ENCODE measurements around the gene AGRN.
"Not testable (repeated sequence)": the region's sequence is repeated elsewhere in the genome, so short reads cannot be mapped to it uniquely, and the experiment has no call there.

The AGRN gene

DNA sequence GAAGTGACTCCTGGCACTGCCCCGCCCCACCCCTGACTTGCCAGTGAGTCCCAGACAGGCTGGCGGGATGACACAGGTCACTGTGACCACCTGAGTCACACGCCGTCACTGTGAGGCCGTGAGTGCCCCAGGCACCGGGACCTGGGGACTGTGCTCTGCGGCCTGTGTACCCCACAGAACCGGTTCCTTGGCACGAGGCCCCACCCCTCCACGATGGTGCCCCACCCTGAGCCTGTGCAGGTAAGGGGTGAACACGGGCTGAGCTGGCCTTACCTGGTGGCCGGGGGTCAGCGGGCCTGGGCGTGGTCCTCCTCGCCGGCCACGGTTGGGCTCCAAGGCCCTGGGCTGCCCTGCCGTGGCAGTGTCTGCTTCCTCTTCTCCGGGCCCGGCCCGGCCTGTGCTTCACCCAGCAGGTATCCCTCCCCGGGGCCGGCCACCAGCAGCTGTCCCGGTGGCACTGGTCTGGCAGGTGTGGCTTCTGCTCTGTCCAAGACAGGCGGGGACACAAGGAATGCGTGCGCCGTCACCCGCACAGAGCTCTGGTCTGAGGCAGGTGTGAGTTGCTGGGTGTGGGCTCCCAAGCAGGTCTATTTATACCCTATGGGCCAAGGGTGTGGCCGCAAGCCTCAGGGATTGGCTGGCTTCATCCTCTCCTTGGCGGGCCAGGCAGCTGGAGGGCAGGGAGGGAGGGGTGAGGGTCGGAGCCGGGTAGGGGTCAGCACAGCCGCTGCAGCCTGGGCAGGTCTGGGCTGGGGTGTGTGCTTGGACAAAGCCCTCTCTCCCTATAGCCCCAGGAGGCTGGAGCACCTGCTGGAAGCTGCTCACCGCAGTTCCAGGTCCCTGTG is 54.0 kb downstream of the AGRN start, which contains the start of gene RNF223:
Gene RNF223, minus strand, starts transcription at position 564 of the 845 bp plus-strand sequence. CDS start 1,740 bp downstream, outside the sequence.
- no peak for FAIRE-seq
- DNase-seq (ENCODE audit: insufficient read length, low spot score) = no peak

DNA sequence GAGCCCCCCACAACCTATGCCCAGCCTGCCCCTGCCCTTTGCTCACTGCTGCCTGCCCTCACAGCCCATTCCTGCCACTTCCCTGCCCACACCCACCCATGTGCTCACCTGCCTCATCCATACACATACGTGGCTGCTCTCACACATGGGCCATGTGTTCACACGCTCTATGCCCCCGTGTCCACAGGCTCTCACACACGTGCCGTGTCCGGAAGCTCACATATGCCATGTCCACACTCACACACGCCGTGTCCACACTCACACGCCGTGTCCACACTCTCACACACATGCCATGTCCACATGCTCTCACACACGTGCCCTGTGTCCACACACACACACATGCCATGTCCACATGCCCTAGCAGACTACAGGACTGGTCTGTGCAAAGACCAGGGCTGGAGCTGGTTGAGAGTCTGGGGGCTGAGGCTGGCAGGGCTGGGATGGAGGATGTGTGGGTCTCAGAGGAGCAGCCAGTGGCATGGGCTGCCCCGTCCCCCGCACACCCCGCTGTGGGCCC is 54.8 kb downstream of the AGRN start:
- DNase-seq (ENCODE audit: insufficient read length, low spot score) (no peak), FAIRE-seq (no peak)

DNA sequence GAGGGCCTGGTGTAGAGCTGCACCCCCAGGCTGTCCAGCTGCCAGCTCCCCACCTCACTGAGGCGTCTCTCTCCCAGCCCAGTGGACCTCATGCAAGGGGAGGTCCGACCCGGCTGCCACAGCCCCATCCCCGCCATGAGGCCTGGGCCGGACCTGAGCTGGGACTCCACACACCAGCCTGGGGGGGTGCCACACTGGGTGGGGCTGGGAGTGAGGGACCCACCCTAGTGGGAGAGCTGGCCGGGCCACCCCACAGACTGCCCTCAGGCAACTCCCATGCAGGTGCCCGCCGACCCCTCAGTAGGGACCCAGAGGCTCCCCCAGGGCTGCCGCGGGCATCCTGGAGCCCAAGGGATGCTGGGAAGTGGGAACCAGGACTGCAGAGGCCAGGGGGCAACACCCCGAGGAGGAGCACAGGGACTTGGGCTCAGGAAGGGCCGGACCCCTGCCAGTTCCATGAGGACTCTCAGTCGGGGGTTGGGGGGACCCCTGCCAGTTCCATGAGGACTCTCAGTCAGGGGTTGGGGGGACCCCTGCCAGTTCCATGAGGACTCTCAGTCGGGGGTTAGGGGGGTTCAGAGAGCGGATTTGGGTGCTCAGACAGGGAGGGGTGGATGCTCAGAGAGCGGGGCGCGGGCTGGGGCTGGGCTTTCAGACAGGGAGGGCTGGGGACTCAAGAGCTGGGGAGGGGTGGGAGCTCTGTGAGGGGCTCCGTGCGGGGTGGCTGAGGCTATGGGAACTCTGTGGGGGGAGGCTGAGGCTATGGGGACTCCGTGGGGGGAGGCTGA is 55.4 kb downstream of the AGRN start:
- no peak for FAIRE-seq
- no peak for DNase-seq (ENCODE audit: insufficient read length, low spot score)

DNA sequence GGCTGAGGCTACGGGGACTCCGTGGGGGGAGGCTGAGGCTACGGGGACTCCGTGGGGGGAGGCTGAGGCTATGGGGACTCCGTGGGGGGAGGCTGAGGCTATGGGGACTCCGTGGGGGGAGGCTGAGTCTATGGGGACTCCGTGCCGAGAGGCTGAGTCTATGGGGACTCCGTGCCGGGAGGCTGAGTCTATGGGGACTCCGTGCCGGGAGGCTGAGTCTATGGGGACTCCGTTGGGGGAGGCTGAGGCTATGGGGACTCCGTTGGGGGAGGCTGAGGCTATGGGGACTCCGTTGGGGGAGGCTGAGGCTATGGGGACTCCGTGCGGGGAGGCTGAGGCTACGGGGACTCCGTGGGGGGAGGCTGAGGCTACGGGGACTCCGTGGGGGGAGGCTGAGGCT is 57.5 kb downstream of the AGRN start:
- DNase-seq (ENCODE audit: insufficient read length, low spot score); FAIRE-seq: not testable (repeated sequence)

DNA sequence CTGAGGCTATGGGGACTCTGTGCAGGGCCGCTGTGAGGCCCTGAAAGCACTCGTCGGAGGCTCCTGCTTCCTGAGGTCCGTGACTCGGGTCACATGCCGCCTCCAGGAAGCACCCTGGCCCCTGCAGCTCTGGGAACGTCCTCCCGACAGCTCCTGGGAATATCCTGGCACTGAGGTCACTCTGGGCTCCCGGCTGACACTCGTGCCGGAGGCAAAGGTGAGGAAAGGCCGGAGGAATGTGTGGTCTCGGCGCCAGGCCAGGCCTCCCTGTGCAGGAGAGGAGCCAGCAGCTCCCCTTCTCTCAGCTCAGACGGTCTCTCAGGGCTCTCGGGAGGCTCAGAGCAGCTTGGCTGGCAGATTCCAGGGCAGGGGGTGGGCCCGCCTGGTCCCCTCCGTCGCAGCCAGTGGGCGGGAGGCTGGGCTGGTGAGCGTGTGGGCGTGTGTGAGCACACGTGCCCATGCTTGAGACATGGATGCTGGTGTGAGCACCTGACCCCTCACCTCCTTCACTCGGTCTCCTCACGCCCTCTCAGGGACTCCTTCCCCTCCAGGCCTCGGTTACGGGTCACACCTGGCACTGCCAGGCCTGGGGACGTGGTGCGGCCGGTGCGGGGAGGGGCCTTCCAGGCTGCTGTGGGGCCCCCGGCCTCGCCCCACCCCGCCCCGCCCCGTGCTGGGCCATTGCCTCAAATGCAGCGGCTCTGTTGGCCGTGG is 59.6 kb downstream of the AGRN start:
- FAIRE-seq = peak; percentile 28
- DNase-seq (ENCODE audit: insufficient read length, low spot score) = peak; percentile 77

DNA sequence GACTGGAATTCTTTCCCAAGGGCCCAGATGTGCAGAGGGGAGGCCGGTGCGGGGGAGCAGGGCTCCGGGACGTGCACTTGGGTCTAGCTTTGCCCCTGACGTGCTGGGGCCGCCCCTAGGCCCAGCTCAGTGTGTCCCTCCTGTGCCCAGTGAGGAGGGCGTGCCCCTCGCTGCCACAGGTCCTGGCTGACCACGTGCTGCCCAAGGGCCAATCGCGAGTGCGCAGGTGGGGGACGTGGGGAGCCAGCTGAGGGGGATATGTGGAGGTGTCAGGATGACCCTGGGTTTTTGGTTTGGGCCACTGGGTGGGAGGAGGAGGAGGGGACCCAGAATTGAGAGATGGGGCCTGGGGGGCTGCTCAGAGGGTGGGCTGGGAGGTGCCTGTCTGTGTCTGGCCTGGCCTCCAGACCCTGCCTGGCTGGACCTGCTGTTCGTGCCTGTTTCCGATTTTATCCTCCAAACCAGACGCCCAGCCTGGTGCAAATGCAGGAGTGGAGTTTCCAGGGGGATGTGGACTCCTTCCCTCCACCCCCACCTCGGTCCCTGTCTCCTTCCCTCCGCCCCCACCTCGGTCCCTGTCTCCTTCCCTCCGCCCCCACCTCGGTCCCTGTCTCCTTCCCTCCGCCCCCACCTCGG is 60.3 kb downstream of the AGRN start:
- FAIRE-seq (peak; percentile 51), DNase-seq (ENCODE audit: insufficient read length, low spot score) (no peak)

DNA sequence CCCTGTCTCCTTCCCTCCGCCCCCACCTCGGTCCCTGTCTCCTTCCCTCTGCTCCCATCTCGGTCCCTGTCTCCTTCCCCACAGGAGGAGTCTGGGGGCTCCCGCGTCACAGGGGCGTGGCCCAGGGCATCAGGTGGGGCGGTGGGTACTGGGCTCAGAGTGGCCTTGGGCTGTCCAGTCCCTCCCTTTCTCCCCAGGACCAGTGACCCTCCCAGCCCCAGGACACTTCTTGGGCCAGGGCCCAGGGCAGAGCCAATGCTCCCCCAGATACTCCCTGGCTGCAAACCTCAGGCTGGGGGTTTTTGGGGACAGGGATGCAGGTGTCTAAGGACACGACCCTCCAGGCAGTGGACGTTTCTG is 61.0 kb downstream of the AGRN start:
- FAIRE-seq (no peak), DNase-seq (ENCODE audit: insufficient read length, low spot score) (no peak)

DNA sequence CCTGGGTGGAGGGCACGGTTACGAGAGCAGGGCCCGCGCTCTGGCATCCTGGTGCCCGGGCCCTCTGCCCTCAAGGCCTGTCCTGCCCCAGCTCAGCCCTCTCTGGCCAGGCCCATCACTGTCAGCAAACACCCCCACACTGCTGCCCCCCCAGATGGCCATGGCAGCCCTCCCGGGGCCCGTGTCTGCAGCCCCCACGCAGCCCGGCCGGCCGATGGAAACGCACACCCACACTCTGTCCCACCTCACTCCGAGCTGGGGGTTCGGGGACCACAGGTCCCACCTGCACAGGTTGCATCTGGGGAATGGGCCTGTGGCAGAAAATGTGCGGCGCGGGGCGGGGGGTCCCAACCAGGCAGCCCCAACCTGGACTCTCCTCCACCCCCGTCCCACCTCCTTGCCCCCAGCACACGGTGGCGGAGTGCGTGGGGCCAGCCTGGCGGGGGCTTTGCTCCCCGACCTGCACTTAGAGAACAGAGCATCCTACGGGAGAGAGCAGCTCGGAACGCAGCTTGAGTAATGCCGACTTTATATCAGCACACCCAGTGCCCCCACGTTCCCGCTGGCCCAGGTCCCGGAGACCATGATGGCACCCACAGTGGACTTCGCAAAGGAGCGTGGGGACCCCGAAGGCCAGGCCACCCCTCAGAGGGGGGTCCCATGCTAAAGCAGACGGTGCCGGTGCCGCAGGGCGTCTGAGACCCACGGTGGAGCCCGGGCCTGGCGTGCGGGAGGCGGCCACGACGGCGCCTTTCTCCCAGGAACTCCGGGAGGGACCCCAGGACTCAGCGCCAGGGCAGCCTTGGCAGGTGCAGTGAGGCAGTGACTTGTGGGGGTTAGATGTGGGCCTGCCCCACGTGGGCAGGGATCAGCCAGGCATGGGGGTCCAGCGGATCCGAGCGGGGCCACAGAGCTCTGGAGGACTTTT is 61.7 kb downstream of the AGRN start:
- DNase-seq (ENCODE audit: insufficient read length, low spot score) (no peak), FAIRE-seq (no peak)

DNA sequence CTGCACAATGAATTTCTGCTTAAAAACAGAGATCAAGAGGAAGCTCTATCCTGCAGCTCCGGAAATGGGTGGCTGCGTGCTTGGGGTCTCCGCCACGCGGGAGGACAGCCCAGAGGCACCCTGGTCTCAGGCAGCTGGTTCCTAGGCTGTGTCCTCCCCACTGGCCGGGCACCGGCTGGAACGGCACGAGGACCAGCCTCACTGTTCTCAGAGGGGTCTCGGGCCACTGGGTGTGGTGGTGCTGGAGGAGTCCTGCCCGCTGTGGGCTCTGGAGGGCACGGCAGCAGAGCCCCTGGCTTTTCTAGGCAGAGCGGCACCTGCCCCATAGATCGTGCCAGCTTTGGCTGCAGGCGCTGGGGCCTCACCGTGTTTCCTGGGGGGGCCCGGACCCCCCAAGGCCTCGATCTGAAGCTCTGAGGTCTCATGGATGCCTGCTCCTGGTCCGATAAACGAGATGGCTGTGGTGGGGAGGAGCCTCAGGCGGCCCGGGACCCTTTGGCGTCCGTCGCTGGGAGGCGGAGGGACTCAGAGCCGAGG is 62.4 kb downstream of the AGRN start:
- no peak for DNase-seq (ENCODE audit: insufficient read length, low spot score)
- FAIRE-seq = no peak

DNA sequence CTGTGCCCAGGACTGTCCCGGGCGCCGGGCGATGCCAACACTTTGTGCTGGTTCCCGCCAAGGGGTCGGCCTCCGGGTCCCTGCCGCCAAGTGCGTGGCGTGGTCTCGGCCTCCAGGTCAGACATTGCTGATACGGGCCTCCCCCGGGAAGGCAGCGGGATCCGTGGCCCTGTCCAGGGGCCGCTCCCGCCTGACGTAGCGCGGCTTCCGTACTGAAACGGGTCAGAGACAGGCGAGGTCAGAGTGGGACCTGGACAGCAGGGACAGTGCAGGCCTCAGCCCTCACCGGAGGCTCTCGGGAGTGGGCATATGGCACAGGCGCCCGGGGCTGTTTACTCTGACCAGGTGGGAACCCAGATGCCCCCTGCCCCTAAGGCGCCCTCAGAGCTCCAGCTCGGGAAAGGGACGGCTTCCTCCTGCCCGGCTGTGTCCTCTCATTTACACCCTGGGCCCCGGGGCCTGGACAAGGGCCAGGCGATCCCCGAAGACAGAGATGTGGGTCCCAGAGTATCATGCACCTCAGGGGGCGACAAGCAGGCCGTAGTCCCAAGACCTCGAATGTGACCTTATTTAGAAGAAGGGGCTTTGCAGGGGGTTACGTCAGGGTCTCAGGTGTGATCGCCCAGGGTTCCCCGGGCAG is 63.0 kb downstream of the AGRN start:
- no peak for FAIRE-seq
- DNase-seq (ENCODE audit: insufficient read length, low spot score) = no peak

DNA sequence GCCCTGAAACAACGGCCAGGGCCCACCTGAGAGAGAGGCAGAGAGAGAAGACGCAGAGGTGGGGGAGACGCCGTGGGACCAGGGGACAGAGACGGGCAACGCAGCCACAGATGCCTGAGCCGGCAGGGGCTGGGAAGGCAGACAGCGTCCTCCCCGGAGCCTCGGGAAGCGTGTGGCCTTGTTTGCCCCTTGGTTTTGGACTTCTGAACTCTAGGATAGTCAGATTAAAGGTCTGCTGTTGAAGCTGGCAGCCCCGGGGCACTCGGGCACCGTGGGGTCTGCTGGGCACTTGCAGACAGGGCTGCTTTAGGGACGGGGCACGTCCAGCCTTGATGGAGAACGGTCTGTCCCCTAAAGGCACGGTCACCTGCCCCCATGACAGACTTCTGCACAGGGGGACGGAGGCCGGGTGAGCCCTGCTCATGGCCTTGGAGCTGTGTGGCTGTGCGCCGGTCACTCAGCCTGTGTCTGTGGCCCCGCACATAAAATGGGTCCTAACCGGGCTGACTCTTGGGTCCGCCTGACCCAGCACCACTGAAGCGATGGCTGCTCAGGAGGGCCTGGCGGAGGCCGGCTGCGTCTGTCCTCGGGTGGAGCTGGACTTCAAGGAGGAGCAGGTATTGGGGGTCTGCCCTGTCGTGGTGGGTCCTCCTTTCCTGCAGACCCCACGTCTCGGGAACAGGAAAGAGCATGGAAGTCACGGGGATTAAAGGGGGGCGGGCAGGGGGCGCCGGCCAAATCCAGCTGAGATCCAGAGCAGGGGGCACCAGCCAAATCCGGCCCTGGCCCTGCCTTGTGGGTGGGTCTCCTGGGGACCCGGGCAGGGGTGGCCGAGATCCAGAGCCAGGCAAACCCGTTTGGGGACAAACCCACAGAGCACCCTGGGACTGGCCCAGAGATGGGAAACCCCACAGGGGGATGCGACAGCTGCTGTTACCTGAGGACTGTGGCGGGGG is 63.8 kb downstream of the AGRN start:
- DNase-seq (ENCODE audit: insufficient read length, low spot score) (no peak), FAIRE-seq (no peak)

DNA sequence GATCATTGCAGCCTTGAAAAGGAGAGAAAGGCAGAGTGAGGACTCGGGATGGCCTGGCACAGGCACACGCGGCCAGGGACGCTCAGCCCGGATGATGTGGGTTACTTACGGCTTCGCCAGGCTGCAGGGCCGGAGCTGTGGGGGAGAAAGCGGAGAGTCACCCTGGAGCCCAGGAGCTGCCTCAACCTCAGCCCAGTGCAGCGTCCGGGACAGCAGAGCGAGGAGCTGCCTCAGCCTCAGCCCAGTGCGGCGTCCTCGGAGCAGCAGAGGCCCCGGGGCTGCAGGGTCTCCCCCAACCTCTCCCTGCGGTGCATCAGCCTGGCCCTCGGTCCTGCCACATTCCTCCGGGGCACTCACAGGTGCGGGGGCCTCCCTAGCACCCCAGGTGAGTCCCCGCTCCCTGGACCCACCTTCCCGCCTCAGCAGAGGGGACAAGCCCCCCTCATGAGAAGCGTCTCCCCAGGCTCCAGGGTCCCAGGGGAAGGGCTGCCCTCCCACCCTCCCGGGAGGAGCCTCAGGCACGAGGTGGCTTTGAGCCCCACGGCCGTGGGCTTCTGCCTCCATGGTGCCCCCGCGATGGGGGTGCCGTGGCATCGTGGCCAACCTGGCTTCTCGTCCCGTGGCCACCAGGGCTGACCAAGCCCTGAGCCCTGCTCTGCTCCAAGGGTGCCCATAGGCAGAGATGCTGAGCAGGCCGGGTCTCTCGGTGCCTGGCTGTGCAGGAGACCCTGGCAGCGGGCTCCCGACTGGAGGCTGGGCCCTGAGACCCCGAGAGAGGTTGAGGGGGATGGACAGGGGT is 64.7 kb downstream of the AGRN start:
- no peak for DNase-seq (ENCODE audit: insufficient read length, low spot score)

DNA sequence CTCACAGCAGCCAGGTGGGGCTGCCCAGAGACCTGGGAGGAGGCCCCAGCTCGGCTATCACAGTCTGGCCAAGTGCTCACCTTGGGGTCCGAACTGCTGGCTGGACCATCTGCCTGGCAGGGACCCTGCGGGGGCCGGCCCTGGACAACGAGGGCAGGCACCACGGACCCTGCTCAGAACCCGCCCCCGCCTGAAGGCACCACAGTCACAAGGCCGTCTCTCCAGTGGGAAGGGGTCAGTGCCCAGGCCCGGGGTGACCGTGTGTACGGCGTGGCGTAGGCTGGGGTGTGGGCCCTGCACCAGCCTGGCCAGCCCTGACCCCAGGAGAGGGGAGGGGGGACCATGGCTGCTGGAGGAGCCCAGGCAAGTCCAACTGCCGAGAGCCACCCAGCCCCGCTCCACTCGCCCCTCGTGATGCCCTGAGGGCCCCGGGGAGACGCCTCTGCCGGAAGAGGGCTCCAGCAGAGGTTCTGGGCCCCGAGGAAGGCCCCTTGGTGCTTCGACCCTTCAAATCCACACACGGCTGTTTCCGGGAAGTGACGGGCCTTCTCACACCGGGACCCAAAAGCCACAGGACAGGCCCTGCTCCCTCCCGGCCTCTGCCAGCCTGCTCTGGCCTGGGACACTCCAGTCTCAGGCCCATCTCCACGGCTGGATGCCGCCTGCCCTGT is 65.4 kb downstream of the AGRN start:
- DNase-seq (ENCODE audit: insufficient read length, low spot score) (no peak), FAIRE-seq (no peak)

More for the DNA sequence above, 64.7 kb downstream of the AGRN start:
- no peak for FAIRE-seq

DNA sequence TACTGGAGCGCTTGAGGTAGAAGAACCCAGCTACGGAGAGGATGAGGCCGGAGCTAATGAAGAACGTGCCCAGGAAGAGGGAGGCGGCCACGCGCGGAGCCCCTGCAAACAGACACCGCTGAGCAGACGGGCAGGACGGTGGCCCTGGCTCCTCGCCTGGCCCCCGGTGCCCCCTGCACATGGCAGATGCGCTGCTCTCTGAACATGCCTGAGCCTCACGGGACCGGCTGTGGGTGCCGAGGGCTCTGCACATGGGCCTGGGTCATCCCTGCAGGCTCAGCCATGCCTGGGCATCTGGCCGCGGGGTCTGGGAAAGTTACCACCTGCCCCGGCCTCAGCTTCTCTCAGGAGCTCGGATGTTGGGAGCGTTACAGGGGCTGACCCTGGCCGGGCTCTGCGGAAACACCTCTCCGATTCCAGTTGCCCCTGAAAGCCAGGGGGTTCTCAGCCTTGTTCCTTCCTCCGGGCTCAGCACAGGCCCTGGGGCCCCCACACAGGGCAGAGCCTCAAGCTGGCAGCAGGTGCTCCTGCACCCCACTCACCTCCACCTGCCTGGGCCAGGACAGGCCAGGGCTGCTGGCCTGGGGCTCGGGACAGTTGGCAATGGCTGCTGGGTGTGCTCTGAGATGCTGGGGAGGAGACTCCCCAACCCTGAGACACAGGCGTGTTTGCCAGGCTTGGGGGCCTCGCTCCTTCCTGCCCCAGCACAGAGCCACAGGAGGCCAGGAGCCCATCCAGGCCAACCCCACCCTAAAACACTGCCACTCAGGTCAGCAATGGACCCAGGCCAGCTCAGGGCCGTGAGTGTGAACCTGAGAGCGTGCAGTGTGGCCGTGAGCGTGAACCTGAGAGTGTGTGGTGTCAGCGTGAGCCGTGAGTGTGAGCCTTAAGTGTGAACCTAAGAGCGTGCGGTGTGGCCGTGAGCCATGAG is 66.3 kb downstream of the AGRN start:
- DNase-seq (ENCODE audit: insufficient read length, low spot score) = no peak

DNA sequence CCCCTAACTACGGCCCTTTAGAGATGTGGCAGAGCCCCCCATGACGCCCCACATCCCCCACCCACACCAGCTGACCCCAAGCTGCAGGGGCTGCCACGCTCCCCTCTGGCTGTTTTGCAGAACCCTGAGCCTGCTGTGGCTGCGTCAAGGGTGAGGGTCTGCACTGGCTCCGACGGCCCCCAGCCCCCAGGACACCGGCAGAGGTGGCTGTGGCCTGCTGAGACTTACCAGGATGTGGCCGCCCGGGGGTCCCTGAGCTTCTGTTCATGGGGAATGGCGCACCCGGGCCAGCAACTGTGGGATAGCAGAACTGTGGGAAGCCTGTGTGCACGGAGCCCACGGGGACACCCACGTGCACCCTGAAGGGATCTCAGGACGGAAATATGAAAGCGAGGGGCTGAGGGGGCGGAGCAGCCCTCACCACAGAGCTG is 67.0 kb downstream of the AGRN start:
- no peak for FAIRE-seq
- no peak for DNase-seq (ENCODE audit: insufficient read length, low spot score)

More for the DNA sequence above, 66.3 kb downstream of the AGRN start:
- no peak for FAIRE-seq

Measured in GM19239 (cell line).